ENCODE data around the gene CRYL1. TPM values are rescaled to one million over a fixed set of nuclear protein-coding genes. Genes with fewer than 3 reads are reported as not detected.
A peak's percentile ranks its signal among the peaks of the same experiment; 100 is the strongest.

CRYL1 gene
- total RNA-seq, 1 experiment from 2014 or later = 12.2 TPM

DNA sequence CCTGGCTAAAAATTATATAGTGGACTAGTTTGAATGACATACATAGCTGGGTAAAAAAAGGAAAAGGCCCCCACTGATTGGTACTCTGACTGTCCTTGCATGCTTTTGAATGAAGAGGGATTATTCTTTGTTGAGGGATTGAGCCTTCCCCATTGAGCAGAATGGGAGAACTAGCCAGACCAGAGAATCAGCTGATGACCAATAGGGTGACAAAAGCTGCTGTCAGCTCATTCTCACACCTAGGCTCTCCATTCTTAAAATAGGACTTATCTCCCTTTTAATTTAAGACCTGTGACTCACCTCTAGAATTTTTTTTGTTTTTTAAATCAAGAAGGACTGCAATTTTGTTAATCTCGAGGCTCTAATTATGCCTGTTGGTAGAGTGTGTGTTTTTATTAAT is 79.3 kb downstream of the CRYL1 start:
- Mint-ChIP-seq H3K27ac (ENCODE audit: unreplicated experiment) (no peak overlapping the region), H3K4me3 (ENCODE audit: low read depth, unreplicated experiment) (no peak overlapping the region), H3K9me3 (ENCODE audit: low read depth, unreplicated experiment) (peaks cover 3% of the 10 kb centered on the region), H3K36me3 (ENCODE audit: insufficient read depth, unreplicated experiment) (no peaks in the 10 kb centered on the region), H3K4me1 (ENCODE audit: low read depth, unreplicated experiment) (peaks cover 11% of the 10 kb centered on the region), H3K27me3 (ENCODE audit: unreplicated experiment) (no peaks in the 10 kb centered on the region)
- CTCF ChIA-PET = no interaction called here
- TF ChIP-seq, protein P1, sequence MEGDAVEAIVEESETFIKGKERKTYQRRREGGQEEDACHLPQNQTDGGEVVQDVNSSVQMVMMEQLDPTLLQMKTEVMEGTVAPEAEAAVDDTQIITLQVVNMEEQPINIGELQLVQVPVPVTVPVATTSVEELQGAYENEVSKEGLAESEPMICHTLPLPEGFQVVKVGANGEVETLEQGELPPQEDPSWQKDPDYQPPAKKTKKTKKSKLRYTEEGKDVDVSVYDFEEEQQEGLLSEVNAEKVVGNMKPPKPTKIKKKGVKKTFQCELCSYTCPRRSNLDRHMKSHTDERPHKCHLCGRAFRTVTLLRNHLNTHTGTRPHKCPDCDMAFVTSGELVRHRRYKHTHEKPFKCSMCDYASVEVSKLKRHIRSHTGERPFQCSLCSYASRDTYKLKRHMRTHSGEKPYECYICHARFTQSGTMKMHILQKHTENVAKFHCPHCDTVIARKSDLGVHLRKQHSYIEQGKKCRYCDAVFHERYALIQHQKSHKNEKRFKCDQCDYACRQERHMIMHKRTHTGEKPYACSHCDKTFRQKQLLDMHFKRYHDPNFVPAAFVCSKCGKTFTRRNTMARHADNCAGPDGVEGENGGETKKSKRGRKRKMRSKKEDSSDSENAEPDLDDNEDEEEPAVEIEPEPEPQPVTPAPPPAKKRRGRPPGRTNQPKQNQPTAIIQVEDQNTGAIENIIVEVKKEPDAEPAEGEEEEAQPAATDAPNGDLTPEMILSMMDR (IDR thresholded peaks at IDR 0.05; ENCODE audit: unreplicated experiment) = no peak
- no peak for DNase-seq
- no TSS peak for BruUV-seq (replicated peaks)
- intact Hi-C loops (cut with micrococcal nuclease; ENCODE audit: unreplicated experiment) = no loop called here

DNA sequence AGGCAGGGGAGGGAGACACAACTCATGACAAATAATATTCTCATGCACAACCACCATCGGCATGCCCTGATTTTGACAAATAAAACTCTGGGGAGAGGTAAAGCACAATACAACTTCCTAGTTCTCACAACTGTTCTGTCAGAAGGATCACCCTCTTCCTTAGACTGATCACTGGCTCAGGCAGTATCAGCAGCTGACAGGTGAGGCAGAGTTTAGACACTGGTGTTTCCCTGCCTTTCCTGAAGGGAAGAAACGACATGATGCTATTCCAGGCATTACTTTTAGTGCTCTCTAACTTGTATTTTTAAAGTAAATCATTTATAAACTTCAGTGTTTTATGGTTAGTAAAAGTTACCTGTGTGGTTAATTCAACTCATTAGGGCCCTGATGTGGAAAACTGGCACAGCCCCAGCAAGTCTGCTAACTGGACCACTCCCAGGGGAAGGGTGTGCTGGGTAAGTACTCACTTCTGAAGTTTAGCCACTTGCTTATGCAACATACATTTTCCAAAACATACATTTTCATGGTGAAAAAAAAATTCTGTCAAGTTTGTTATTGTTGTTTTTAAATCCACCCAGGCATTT is 82.8 kb downstream of the CRYL1 start:
- BruUV-seq (replicated peaks) = no TSS peak
- TF ChIP-seq, protein P1 (IDR thresholded peaks at IDR 0.05; ENCODE audit: unreplicated experiment) = no peak
- Mint-ChIP-seq H3K4me1 (ENCODE audit: low read depth, unreplicated experiment) (peaks cover 11% of the 10 kb centered on the region), H3K4me3 (ENCODE audit: low read depth, unreplicated experiment) (no peak overlapping the region), H3K9me3 (ENCODE audit: low read depth, unreplicated experiment) (peaks cover 1% of the 10 kb centered on the region), H3K27me3 (ENCODE audit: unreplicated experiment) (no peaks in the 10 kb centered on the region), H3K36me3 (ENCODE audit: insufficient read depth, unreplicated experiment) (no peaks in the 10 kb centered on the region), H3K27ac (ENCODE audit: unreplicated experiment) (peak overlapping the region; percentile 75)
- peak; percentile 18 for DNase-seq
- intact Hi-C loops (cut with micrococcal nuclease; ENCODE audit: unreplicated experiment) = no loop called here
- CTCF ChIA-PET = interaction anchor here (1.1 kb wide), 1 partner anchor 13 kb away, joined by 7 read pairs; no protein-coding TSS in a partner anchor

DNA sequence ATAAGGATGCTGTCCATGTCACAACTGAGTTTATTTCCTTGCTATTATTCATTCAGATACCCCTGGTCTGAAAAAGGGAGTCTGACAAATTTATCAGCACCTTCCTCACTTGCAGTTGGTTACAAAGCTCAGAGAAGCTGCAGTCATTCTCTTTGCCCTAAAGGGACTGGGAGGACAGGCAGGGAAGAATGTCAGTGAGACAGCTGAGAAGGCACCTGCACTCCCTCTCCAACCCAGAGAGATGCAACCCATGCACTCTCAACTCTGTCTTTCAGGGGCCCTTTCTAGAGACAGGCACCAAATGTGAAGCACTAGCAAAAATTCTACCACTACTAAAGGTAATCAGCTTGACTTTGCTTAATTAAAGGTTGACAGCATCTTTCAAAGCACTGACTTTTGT is 83.3 kb downstream of the CRYL1 start:
- DNase-seq = no peak
- CTCF ChIA-PET = interaction anchor here (1.1 kb wide), 1 partner anchor 14 kb away, joined by 7 read pairs; no protein-coding TSS in a partner anchor
- H3K4me3 Mint-ChIP-seq (ENCODE audit: low read depth, unreplicated experiment) = no peak overlapping the region
- H3K27ac Mint-ChIP-seq (ENCODE audit: unreplicated experiment) = peak overlapping the region; percentile 75
- no peaks in the 10 kb centered on the region for H3K36me3 Mint-ChIP-seq (ENCODE audit: insufficient read depth, unreplicated experiment)
- TF ChIP-seq, protein P1 (IDR thresholded peaks at IDR 0.05; ENCODE audit: unreplicated experiment) = no peak
- intact Hi-C loops (cut with micrococcal nuclease; ENCODE audit: unreplicated experiment) = no loop called here
- H3K9me3 Mint-ChIP-seq (ENCODE audit: low read depth, unreplicated experiment) = no peaks in the 10 kb centered on the region
- no peaks in the 10 kb centered on the region for H3K27me3 Mint-ChIP-seq (ENCODE audit: unreplicated experiment)
- no TSS peak for BruUV-seq (replicated peaks)
- H3K4me1 Mint-ChIP-seq (ENCODE audit: low read depth, unreplicated experiment) = peaks cover 11% of the 10 kb centered on the region

GRCh38 chr13:20441879-20442278 is 83.8 kb downstream of the CRYL1 start:
- BruUV-seq (replicated peaks) = no TSS peak
- H3K36me3 Mint-ChIP-seq (ENCODE audit: insufficient read depth, unreplicated experiment) = no peaks in the 10 kb centered on the region
- peak overlapping the region; percentile 75 for H3K27ac Mint-ChIP-seq (ENCODE audit: unreplicated experiment)
- H3K4me3 Mint-ChIP-seq (ENCODE audit: low read depth, unreplicated experiment) = no peak overlapping the region
- peaks cover 11% of the 10 kb centered on the region for H3K4me1 Mint-ChIP-seq (ENCODE audit: low read depth, unreplicated experiment)
- CTCF ChIA-PET = interaction anchor here (1.1 kb wide), 1 partner anchor 14 kb away, joined by 7 read pairs; no protein-coding TSS in a partner anchor
- no peaks in the 10 kb centered on the region for H3K9me3 Mint-ChIP-seq (ENCODE audit: low read depth, unreplicated experiment)
- DNase-seq = peak; percentile 10
- intact Hi-C loops (cut with micrococcal nuclease; ENCODE audit: unreplicated experiment) = no loop called here
- no peaks in the 10 kb centered on the region for H3K27me3 Mint-ChIP-seq (ENCODE audit: unreplicated experiment)
- TF ChIP-seq, protein P1 (IDR thresholded peaks at IDR 0.05; ENCODE audit: unreplicated experiment) = no peak

All from Calu3 (cell line).